AG09319 (cell line): ENCODE measurements around the gene SMC5.

Source experiments
- DNase-seq: peaks from one replicate; pipeline ENCODE4 v3.0.0-alpha.2; 2010; ENCODE audit warnings: low read depth; ENCODE audit errors: extremely low read depth
- CTCF ChIP-seq: IDR thresholded peaks from 2 replicates; pipeline ENCODE4 v1.5.1; 2011; ENCODE audit warnings: low read depth, mild to moderate bottlenecking, inconsistent platforms, low read length, moderate library complexity

SMC5 gene

GRCh38 chr9:70352802-70353201, 94.0 kb downstream of the SMC5 start:
- no peak for DNase-seq
- TF ChIP-seq CTCF, result peak; percentile 58

- TF ChIP-seq CTCF, result no peak
- no peak for DNase-seq
Observed at GRCh38 chr9:70355801-70356200, 97.0 kb downstream of the SMC5 start.

- TF ChIP-seq CTCF, result no peak
- DNase-seq, result no peak
Observed at GRCh38 chr9:70362952-70363351, 104.2 kb downstream of the SMC5 start.

- TF ChIP-seq CTCF, result no peak
- no peak for DNase-seq
Observed at GRCh38 chr9:70363760-70364159, 105.0 kb downstream of the SMC5 start.

- DNase-seq, result no peak
- TF ChIP-seq CTCF, result no peak
Observed at GRCh38 chr9:70367305-70367930, 108.6 kb downstream of the SMC5 start.

- no peak for TF ChIP-seq CTCF
- DNase-seq, result no peak
Observed at GRCh38 chr9:70374962-70375618, 116.3 kb downstream of the SMC5 start.

- no peak for TF ChIP-seq CTCF
- DNase-seq, result no peak
Observed at GRCh38 chr9:70382046-70382708, 123.4 kb downstream of the SMC5 start.
